Measurements from ENCODE around the gene ADSS2. TPM values are rescaled to one million over a fixed set of nuclear protein-coding genes. Genes with fewer than 3 reads are reported as not detected.
"Not testable (repeated sequence)": the region's sequence is repeated elsewhere in the genome, so short reads cannot be mapped to it uniquely, and the experiment has no call there.

The ADSS2 gene
- 46.3 and 56.3 TPM in 2 replicates for total RNA-seq (2012; rRNA removed)

GRCh38 chr1:244451539-244451950 is at the start of gene ADSS2:
ADSS2 (minus strand) TSS chr1:244451909; CDS start chr1:244451817, 92 bp downstream.
- H3K4me3 ChIP-seq (ENCODE audit: low read length): peak within 1 kb of the TSS; percentile 98
- peaks cover 3% of the 10 kb centered on the region for H3K36me3 ChIP-seq (ENCODE audit: insufficient read depth, low read length)
- H3K9ac ChIP-seq (ENCODE audit: low read depth, low read length): peak within 1 kb of the TSS; percentile 99
- H3K4me1 ChIP-seq (ENCODE audit: control insufficient read depth, insufficient read depth, low read length): peaks cover 19% of the 10 kb centered on the region
- no peaks in the 10 kb centered on the region for H3K27me3 ChIP-seq (ENCODE audit: control insufficient read depth, insufficient read depth, low read length)
- peak within 1 kb of the TSS; percentile 94 for H3K4me2 ChIP-seq (ENCODE audit: low read length)
- no peaks in the 10 kb centered on the region for H3K9me3 ChIP-seq (replicated peaks; ENCODE audit: low read length)

GRCh38 chr1:244500515-244500914 is 48.8 kb upstream of the ADSS2 start:
- H3K9ac ChIP-seq (ENCODE audit: low read depth, low read length); H3K4me2 ChIP-seq (ENCODE audit: low read length); H3K4me1 ChIP-seq (ENCODE audit: control insufficient read depth, insufficient read depth, low read length); H3K27me3 ChIP-seq (ENCODE audit: control insufficient read depth, insufficient read depth, low read length); H3K36me3 ChIP-seq (ENCODE audit: insufficient read depth, low read length); H3K9me3 ChIP-seq (replicated peaks; ENCODE audit: low read length); H3K4me3 ChIP-seq (ENCODE audit: low read length): not testable (repeated sequence)

- not testable (repeated sequence) for H3K4me3 ChIP-seq (ENCODE audit: low read length); H3K9me3 ChIP-seq (replicated peaks; ENCODE audit: low read length); H3K36me3 ChIP-seq (ENCODE audit: insufficient read depth, low read length); H3K9ac ChIP-seq (ENCODE audit: low read depth, low read length); H3K4me1 ChIP-seq (ENCODE audit: control insufficient read depth, insufficient read depth, low read length); H3K27me3 ChIP-seq (ENCODE audit: control insufficient read depth, insufficient read depth, low read length); H3K4me2 ChIP-seq (ENCODE audit: low read length)
Measured at GRCh38 chr1:244499484-244499883, 47.8 kb upstream of the ADSS2 start.

- no peak overlapping the region for H3K4me3 ChIP-seq (ENCODE audit: low read length)
- no peaks in the 10 kb centered on the region for H3K9me3 ChIP-seq (replicated peaks; ENCODE audit: low read length)
- H3K27me3 ChIP-seq (ENCODE audit: control insufficient read depth, insufficient read depth, low read length): no peaks in the 10 kb centered on the region
- no peaks in the 10 kb centered on the region for H3K36me3 ChIP-seq (ENCODE audit: insufficient read depth, low read length)
- H3K4me2 ChIP-seq (ENCODE audit: low read length): no peak overlapping the region
- H3K4me1 ChIP-seq (ENCODE audit: control insufficient read depth, insufficient read depth, low read length): no peaks in the 10 kb centered on the region
- no peak overlapping the region for H3K9ac ChIP-seq (ENCODE audit: low read depth, low read length)
Measured at GRCh38 chr1:244497805-244498204, 46.1 kb upstream of the ADSS2 start.

- H3K9ac ChIP-seq (ENCODE audit: low read depth, low read length): no peak overlapping the region
- no peaks in the 10 kb centered on the region for H3K27me3 ChIP-seq (ENCODE audit: control insufficient read depth, insufficient read depth, low read length)
- H3K9me3 ChIP-seq (replicated peaks; ENCODE audit: low read length): no peaks in the 10 kb centered on the region
- no peak overlapping the region for H3K4me2 ChIP-seq (ENCODE audit: low read length)
- H3K36me3 ChIP-seq (ENCODE audit: insufficient read depth, low read length): no peaks in the 10 kb centered on the region
- no peak overlapping the region for H3K4me3 ChIP-seq (ENCODE audit: low read length)
- no peaks in the 10 kb centered on the region for H3K4me1 ChIP-seq (ENCODE audit: control insufficient read depth, insufficient read depth, low read length)
Measured at GRCh38 chr1:244496186-244496585, 44.5 kb upstream of the ADSS2 start.

GRCh38 chr1:244494653-244495052 is 42.9 kb upstream of the ADSS2 start:
- Histone ChIP-seq H3K4me1 (ENCODE audit: control insufficient read depth, insufficient read depth, low read length) (no peaks in the 10 kb centered on the region), H3K36me3 (ENCODE audit: insufficient read depth, low read length) (no peaks in the 10 kb centered on the region), H3K9ac (ENCODE audit: low read depth, low read length) (no peak overlapping the region)

GRCh38 chr1:244484971-244485370 is 33.3 kb upstream of the ADSS2 start:
- not testable (repeated sequence) for H3K27me3 ChIP-seq (ENCODE audit: control insufficient read depth, insufficient read depth, low read length); H3K4me1 ChIP-seq (ENCODE audit: control insufficient read depth, insufficient read depth, low read length); H3K36me3 ChIP-seq (ENCODE audit: insufficient read depth, low read length); H3K9me3 ChIP-seq (replicated peaks; ENCODE audit: low read length); H3K9ac ChIP-seq (ENCODE audit: low read depth, low read length); H3K4me3 ChIP-seq (ENCODE audit: low read length); H3K4me2 ChIP-seq (ENCODE audit: low read length)

More at GRCh38 chr1:244494653-244495052, 42.9 kb upstream of the ADSS2 start:
- Histone ChIP-seq H3K9me3 (replicated peaks; ENCODE audit: low read length) (no peaks in the 10 kb centered on the region), H3K4me2 (ENCODE audit: low read length) (no peak overlapping the region), H3K4me3 (ENCODE audit: low read length) (no peak overlapping the region), H3K27me3 (ENCODE audit: control insufficient read depth, insufficient read depth, low read length) (no peaks in the 10 kb centered on the region)

GRCh38 chr1:244473059-244473605 is 21.4 kb upstream of the ADSS2 start:
- no peak overlapping the region for H3K9ac ChIP-seq (ENCODE audit: low read depth, low read length)
- H3K4me2 ChIP-seq (ENCODE audit: low read length): no peak overlapping the region
- H3K9me3 ChIP-seq (replicated peaks; ENCODE audit: low read length): no peaks in the 10 kb centered on the region
- H3K4me1 ChIP-seq (ENCODE audit: control insufficient read depth, insufficient read depth, low read length): no peaks in the 10 kb centered on the region
- no peaks in the 10 kb centered on the region for H3K27me3 ChIP-seq (ENCODE audit: control insufficient read depth, insufficient read depth, low read length)
- H3K4me3 ChIP-seq (ENCODE audit: low read length): no peak overlapping the region
- H3K36me3 ChIP-seq (ENCODE audit: insufficient read depth, low read length): no peaks in the 10 kb centered on the region

GRCh38 chr1:244466724-244467123 is 15.0 kb upstream of the ADSS2 start:
- no peak overlapping the region for H3K4me2 ChIP-seq (ENCODE audit: low read length)
- no peaks in the 10 kb centered on the region for H3K9me3 ChIP-seq (replicated peaks; ENCODE audit: low read length)
- no peaks in the 10 kb centered on the region for H3K4me1 ChIP-seq (ENCODE audit: control insufficient read depth, insufficient read depth, low read length)
- H3K9ac ChIP-seq (ENCODE audit: low read depth, low read length): no peak overlapping the region
- no peaks in the 10 kb centered on the region for H3K27me3 ChIP-seq (ENCODE audit: control insufficient read depth, insufficient read depth, low read length)
- no peak overlapping the region for H3K4me3 ChIP-seq (ENCODE audit: low read length)
- no peaks in the 10 kb centered on the region for H3K36me3 ChIP-seq (ENCODE audit: insufficient read depth, low read length)

GRCh38 chr1:244461245-244462071 is 9.7 kb upstream of the ADSS2 start, which contains the start of gene CATSPERE:
CATSPERE (plus strand) TSS chr1:244461273; CDS start chr1:244461430, 157 bp downstream.
- Histone ChIP-seq H3K4me3 (ENCODE audit: low read length) (peak within 1 kb of the TSS; percentile 76), H3K4me2 (ENCODE audit: low read length) (peak within 1 kb of the TSS; percentile 83), H3K4me1 (ENCODE audit: control insufficient read depth, insufficient read depth, low read length) (peaks cover 11% of the 10 kb centered on the region)

GRCh38 chr1:244460197-244460596 is 8.5 kb upstream of the ADSS2 start:
- Histone ChIP-seq H3K36me3 (ENCODE audit: insufficient read depth, low read length) (no peaks in the 10 kb centered on the region), H3K9ac (ENCODE audit: low read depth, low read length) (no peak overlapping the region), H3K4me2 (ENCODE audit: low read length) (no peak overlapping the region), H3K27me3 (ENCODE audit: control insufficient read depth, insufficient read depth, low read length) (no peaks in the 10 kb centered on the region), H3K9me3 (replicated peaks; ENCODE audit: low read length) (no peaks in the 10 kb centered on the region), H3K4me3 (ENCODE audit: low read length) (no peak overlapping the region), H3K4me1 (ENCODE audit: control insufficient read depth, insufficient read depth, low read length) (peaks cover 11% of the 10 kb centered on the region)

More at GRCh38 chr1:244461245-244462071, 9.7 kb upstream of the ADSS2 start, which contains the start of gene CATSPERE:
- H3K9ac ChIP-seq (ENCODE audit: low read depth, low read length): peak within 1 kb of the TSS; percentile 82
- H3K36me3 ChIP-seq (ENCODE audit: insufficient read depth, low read length): no peaks in the 10 kb centered on the region
- H3K9me3 ChIP-seq (replicated peaks; ENCODE audit: low read length): no peaks in the 10 kb centered on the region
- H3K27me3 ChIP-seq (ENCODE audit: control insufficient read depth, insufficient read depth, low read length): no peaks in the 10 kb centered on the region
